Erythroblast (primary cell): ENCODE data around the gene SUGCT.

ENCODE experiments used
- GATA1 ChIP-seq: IDR thresholded peaks from 2 replicates; pipeline ENCODE4 v1.6.1; 2011; ENCODE audit warnings: low read depth, mild to moderate bottlenecking, control low read depth, low read length, moderate library complexity
- POLR2A ChIP-seq: IDR thresholded peaks from 2 replicates; pipeline ENCODE4 v1.6.1; 2011; ENCODE audit warnings: mild to moderate bottlenecking, low read length

GRCh38 chr7:40267583-40267982, 132.8 kb downstream of the SUGCT start:
- TF ChIP-seq POLR2A (no peak), GATA1 (no peak)
